Stimulated activated CD8-positive, alpha-beta memory T cell treated with anti-CD3 and anti-CD28 coated beads, Interleukin-4, amount 100 ng/mL, for 48 hours (primary cell): ENCODE measurements around the gene THUMPD2.
"Not testable (repeated sequence)": the region's sequence is repeated elsewhere in the genome, so short reads cannot be mapped to it uniquely, and the experiment has no call there.

Experiments used
- DNase-seq: peaks from one replicate; pipeline ENCODE4 v3.0.0-alpha.2; 2020

Gene THUMPD2, protein sequence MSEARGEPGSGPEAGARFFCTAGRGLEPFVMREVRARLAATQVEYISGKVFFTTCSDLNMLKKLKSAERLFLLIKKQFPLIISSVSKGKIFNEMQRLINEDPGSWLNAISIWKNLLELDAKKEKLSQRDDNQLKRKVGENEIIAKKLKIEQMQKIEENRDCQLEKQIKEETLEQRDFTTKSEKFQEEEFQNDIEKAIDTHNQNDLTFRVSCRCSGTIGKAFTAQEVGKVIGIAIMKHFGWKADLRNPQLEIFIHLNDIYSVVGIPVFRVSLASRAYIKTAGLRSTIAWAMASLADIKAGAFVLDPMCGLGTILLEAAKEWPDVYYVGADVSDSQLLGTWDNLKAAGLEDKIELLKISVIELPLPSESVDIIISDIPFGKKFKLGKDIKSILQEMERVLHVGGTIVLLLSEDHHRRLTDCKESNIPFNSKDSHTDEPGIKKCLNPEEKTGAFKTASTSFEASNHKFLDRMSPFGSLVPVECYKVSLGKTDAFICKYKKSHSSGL

DNA sequence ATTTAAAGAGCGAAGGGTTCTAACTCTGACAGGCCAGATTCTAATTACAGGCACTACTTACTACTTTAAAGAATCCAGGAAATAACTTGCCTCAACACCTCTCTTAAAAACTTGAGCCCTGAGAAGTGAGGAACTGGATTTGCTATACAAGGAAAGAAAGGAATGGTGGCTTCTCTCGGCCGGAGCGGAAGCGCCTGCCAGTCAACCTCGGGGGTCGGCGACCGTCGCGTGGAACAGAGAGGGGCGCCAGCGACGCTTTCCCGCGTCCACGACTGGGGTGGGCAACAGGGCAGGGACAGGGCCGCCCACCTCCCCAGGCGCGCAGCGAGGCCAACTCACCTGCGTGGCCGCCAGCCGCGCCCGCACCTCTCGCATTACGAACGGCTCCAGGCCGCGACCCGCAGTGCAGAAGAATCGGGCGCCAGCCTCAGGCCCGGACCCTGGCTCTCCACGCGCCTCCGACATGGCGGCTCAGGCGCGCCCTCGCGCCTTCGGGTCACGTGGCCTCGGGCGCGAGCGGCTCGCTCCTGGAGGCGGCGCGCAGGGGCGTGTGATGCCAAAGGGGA, at the start of gene THUMPD2:
Gene THUMPD2, minus strand, starts transcription at position 484 of the 566 bp plus-strand sequence. Its CDS starts 19 bp downstream, at position 465.
- DNase-seq = peak; percentile 75

DNA sequence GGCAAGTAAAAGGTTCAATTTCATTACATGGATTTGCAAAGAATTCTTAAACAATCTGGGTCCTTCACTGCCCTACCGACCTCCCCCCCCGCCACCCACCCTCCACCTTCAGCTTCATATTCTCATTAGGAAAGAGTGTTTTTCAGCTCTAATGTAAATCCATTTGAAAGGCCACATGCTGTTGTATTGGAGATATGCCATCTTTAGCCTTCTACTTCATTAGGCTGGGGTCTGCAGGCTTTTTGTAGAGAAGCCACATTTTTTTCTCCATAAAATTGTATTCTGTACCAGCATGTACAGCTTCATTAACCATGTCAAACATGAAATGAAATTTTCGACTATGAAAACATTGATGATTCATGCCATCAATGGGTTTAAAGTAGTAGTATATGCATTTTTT, 42.8 kb upstream of the THUMPD2 start:
- no peak for DNase-seq

DNA sequence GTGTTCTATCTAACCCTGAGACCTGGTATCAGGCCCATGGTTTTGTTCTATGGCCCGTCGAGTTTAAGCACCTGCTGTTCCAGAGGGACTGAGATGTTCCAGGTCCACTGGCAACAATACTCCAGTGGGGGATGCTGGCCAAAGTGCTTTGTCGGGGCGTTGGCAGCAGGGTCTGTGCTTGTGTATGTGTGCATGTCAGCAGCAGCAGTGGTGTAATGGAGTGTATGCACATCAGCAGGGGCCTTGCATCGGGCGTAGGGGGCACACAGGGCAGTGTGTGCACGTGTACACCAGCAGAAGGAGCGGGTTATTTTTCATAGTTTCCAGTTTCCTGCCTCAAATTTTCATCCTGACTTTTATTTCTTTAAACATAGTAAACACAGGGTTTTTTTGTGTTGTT, 37.8 kb upstream of the THUMPD2 start:
- no peak for DNase-seq

DNA sequence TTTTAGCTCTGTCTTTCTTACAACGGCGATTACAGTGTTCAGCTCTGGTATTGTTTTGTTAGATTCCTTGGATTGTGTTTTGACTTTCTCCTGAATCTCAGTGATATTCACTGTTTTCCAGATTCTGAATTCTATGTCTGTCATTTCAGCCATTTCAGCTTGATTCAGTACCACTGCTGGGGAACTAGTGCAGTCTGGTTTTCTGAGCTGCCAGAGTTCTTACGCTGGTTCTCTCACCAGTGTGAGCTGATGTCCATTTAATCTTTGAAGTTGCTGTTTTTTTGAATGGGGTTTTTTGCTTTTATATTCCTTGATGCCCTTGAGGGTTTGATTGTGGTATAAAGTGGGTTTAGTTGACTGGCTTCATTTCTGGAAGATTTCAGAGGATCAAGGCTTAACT, 37.4 kb upstream of the THUMPD2 start:
- DNase-seq = no peak

DNA sequence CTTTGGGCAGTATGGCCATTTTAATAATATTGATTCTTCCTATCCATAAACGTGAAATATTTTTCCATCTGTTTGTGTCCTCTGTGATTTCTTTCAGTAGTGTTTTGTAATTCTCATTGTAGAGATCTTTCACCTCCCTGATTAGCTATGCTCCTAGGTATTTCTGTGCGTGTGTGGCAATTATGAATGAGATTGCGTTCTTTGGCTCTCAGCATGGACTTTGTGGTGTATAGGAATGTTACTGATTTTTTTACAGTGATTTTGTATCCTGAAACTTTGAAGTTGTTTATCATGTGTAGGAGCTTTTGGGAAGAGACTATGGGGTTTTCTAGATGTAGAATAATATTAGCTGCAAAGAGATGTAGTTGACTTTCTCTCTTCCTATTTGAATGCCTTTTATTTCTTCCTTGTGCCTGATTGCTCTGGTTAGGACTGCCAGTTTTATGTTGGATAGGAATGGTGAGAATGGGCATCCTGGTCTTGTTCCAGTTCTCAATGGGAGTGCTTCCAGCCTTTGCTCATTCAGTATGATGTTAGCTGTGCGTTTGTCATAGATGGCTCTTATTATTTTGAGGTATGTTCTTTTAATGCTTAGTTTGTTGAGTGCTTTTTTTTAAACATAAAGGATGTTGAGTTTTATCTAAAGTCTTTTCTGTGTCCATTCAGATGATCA, 27.0 kb upstream of the THUMPD2 start:
- DNase-seq = no peak

DNA sequence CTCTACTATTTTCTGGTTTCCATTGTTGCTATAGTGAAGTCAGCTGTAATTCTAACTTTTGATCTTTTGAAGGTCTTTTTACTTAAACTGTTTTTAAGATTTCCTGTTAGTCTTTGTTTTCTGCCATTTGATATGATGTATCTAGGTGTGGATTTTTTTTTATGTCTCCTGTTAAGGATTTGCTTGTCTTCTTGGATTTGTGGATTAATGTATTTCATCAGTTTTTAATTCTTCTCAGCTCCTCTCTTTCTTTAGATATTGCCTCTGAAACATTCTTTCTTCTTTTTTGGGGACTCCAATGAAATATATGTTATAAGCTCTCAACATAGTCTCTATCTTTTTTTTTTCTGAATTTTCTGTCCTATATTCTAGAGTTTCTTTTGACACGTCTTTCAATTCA, 24.8 kb upstream of the THUMPD2 start:
- no peak for DNase-seq

DNA sequence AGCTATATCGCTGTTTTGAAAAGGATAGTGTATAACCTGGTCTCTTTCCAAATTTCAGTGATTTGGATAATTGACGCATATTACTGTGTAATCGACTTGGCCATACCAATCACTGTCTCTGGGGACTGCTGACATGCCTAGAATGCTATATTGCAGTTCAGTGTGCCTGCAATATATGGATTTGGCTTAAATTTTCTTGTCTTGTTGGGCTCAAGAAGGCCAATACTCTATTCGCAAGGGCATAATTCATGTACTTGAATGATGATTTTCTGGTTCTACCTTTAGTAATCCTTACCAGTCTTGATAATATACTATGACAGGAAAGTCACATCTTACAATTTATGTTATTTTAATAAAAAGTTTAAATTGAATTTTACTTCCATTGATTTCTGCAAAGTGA, 21.7 kb upstream of the THUMPD2 start:
- DNase-seq = no peak

DNA sequence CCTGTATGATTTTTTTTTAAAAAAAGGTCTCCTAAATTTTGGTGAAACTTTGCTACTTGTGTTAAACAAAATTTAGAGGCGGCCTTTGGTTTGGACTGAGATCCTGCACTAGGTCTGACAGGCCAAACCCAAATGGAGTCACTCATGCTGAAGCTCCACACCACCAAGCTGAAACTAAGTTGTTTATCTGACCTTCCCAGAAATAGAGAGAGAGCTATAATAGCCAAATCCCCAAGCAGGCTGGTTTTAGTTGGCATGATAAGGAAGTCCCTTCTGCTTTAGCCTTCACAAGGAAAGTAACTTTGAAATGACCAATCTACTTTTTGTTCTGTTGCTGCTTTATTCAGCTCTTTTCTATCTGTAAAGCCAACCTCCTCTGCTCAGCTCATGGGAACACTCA, 17.1 kb upstream of the THUMPD2 start:
- no peak for DNase-seq

DNA sequence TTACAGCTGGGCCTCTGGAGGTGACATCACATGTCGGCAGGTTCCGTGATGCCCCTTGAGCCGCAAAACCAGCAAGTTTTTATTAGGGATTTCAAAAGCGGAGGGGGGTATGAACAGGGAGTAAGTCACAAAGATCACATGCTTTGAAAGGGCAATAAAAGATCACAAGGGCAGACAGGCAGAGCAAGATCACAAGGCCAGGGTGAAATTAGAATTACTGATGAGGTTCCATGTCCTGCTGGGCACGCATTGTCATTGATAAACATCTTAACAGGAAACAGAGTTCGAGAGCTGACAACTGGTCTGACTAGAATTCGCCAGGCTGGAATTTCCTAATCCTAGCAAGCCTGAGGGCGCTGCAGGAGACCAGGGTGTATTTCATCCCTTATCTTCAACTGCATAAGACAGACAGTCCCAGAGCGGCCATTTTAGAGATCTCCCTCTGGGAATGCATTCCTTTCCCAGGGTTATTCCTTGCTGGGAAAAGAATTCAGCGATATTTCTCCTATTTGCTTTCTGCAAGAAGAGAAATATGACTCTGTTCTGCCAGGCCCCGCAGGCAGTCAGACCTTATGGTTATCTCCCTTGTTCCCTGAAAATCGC, 11.3 kb upstream of the THUMPD2 start:
- not testable (repeated sequence) for DNase-seq

DNA sequence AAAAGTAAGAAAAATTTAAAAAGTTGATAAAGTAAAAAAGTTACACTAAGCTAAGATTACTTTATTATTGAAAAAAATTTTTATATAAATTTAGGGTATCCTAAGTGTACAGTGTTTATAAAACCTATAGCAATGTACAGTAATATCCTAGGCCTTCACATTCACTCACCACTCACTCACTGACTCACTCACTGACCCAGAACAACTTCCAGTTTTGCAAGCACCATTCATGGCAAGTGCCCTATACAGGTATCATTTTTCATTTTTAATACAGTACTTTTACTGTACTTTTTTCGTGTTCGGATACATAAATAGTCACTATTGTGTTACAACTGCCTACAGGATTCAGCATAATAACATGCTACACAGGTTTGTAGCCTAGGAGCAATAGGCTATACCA, 8.9 kb upstream of the THUMPD2 start:
- no peak for DNase-seq

DNA sequence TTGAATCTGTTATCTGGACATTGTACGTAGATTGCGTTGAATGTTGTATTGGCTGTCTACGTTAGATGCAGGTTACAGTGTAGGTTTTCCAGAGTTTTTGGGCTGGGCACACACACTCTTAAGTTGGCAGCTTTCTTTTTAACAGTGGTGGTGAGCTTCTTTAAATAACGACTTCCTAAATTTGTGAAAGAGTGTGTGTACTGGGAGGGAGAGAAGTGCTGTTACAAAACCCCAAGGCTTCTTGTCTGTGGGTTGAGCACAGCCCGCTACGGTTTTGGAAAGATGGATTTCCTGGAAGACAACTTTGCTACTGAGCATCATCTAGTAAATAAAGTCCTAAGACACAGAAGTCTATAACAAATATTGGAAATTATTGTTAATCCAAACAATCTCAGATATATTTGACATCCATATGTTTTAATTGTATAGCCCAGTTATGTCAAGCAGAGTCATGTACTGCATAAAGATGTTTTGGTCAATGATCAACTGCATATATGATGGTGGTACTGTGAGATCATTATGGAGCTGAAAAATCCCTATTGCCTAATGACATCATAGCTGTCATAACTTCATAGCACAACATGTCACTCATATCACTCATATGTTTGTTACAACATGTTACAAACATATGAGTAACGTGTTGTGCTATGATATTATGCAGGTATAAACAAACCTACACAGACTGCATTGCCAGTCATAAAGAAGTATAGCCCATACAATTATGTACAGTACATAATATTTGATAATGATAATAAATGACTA, 7.9 kb upstream of the THUMPD2 start:
- no peak for DNase-seq

DNA sequence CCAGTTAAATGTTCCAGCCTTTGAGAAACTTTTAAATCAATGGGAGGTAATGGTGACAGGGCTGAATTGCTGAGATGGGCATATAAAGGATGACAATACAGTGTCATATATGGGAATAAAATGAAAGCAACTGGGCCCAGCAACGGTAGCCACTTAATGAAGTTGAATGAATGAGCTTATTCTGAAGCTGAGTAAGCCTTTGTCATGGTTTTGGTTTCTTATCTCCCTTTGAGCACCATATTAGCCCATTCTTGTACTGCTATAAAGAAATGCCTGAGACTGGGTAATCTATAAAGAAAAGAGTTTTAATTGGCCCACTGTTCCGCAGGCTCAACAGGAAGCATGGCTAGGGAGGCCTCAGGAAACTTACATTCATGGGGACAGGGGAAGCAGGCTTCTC, 3.5 kb upstream of the THUMPD2 start:
- no peak for DNase-seq

DNA sequence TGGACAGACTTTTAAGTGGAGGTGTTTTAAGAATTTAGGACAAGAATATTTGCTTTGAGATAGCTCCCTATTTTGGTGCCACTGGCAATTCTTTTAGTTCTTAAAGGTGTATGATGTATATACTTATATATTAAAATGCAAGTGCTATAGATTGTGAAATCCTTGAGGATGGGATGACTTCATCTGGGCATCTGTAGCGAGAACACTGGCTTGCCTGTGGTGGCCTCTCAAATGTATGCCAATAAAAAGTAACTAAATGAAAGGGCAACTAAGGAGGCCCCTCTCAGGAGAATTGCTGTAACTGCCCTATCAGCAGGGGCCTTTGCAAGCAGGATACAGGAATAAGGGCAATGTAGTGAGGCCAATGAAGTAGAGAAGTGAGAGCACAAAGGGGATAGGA, 2.6 kb upstream of the THUMPD2 start:
- no peak for DNase-seq

DNA sequence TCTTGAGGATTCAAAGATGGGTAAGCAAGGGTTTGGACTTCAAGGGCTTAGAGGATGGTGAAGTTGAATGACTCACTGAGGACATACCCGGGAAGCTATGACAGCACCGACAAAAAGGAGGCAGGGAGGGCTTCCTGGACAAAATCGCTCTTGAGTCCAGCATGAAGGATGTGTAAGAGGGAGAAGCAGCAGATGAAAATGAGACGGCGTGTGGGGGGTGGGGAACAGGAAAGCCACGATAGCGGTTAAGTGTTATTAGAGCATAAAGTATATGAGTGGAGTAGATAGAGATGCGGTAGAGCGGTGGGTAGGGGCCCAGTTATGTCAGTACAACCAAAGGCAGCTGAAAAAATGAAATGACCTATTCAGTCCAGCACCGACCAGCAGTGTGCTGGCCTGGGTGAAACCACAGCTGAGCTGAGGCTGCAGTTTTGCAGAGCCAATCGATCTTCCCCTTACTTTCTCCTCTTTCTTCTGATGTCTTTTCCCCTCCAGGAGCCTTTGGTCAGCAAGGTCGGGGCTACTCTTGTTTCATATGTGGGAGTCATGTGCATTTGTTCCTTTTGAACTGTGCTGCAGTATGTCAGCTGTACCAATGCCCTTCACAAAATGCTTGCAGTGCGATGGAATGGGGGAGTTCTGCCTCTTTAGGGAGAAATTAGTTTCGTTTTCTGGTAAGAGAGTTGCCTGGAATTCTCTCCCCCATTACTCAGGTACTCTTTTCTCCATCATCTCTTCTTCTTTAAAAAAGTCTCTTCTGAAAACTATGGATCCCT, 2.0 kb upstream of the THUMPD2 start:
- no peak for DNase-seq

DNA sequence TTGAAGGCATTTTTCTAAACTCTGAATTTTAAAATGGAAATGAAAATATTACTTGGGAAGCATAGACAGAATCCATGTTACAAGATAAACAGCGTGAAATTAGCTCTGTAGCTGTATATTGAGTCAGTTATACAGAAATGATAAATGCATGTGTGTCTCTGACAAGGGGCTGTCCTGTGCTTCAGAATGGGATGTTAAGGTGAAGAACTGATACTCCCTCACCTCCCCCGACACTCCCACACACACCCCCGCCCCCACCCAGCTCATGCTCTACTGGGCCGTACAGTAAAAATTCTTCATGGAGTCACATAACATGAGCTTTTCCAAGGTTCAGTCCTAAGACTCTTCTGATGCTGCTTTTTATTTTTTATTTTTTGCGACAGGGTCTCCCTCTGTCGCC, 869 bp upstream of the THUMPD2 start:
- no peak for DNase-seq

DNA sequence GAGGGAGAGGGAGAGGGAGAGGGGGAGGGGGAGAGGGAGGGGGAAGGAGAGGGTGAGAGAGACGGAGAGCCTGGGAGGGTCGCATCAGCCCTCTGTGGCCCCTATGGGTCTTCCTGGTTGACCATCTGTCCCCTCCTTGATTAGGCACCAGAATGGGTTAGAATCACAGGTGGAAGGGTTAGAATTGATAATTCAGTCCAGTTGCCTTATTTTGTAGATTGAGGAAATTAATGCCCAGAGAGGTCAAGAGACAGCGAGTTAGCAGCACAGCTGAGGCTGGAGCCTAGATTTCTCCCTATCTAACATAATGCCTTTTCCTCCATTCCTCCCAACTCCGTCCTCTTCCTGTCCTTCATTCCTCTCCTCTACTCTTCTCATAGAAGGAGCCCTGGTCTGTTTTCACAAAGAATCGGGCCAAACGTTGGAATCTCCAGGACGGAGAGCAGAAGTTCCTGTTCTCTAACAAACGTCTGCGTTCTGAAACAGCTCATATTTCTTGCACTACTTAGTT, 338 bp upstream of the THUMPD2 start:
- DNase-seq = no peak

DNA sequence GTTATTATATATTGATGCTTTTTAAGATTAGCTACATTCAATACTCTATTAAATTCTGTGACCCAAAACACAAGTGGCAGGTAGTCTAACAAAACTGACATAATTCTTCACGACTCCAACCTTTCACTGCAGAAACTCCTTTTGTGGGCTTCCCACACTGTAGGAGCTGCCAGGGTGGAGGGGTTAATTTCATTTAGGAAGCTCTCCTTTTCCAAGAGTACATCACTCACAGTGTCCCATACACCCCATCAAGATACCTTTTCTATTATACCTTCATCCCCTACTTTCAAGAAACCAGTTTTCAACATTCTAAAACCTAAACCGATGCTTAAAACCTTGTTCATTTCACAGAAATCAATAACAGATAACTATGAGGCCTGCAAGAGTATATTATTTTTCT, 825 bp downstream of the THUMPD2 start:
- DNase-seq = no peak

DNA sequence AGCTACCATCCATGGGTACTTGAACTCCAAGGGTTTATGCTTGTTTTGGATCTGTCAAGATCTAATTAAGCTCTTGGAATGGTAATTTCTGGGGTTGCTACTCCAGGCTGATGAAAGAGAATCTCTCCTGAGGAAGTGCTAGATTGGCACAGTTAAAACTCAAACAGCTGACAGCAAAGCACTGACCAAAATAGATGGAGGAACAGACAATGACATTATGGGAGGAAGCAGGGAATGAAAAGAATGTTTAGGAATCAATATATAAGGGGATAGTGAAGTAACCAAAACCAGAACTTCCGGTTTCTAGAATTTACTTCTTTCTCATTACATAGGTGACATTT, 6.3 kb downstream of the THUMPD2 start:
- DNase-seq = no peak

DNA sequence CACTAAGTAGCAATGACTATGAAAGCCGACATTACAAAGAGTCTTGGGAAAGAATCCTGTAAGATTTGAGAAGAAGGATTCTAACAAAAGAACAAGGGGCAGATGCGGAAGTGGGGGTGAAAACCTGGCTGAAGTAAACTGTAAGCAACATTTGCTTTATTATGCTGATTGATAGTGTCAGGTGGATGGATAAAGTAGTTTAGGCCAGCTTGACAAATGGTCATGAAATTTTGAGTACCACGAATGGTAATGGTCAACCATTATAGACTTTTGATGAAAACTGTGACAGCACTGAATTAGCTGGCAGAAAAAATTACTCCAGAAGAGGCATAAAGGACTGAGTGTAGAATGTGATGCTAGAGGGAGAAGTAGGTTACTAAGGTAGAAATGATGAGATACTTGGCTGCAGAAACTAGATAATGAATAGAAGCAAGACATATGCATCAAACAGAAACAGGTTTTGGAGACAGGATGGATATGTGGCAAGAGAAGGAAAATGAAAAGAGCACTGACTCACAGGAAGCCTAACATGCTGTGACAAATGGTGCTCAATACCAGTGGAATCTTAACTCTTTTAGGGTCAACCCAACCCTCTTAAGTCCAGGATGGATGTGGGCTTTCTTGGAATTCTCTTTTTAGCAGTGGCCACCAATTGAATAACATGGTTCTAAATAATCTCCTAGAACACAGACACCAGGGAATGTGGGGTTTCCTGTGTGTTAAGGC, 6.8 kb downstream of the THUMPD2 start:
- DNase-seq = no peak

DNA sequence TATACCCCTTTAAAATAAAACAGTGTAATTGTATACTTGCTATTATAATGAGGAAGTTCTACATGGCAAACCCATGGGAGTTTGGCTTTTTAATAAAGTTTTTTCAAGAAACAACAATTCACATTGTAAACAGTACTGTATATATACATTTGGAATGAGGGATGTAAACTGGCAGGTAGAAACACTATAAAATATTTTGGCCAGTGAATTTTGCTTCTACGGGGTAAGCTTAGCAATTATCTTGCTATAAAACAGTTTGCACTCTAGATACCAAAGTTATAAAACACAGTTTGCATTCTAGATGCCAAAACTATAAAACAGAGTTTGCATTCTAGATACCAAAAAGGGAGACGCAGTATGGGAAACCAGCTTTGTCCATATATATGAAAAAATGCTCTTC, 16.6 kb downstream of the THUMPD2 start:
- DNase-seq = no peak

DNA sequence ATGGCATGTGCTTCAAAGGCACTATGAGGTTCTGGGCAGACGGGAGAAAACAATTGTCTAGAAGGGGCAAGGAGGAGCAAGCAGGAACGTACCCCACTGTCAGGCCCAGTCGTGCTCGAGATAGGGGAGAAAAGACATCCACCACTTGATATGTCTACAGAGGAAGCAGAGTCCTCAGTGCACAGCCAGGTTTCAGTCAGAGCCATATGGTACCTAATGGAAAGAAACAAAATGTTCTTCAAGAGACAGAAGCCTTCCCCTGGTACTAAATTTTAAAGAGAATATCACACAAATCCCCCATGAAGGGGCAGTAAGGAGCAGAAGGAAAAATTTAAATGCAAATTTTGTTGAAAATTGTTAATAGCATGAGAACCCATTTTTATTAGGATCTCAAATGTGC, 21.9 kb downstream of the THUMPD2 start:
- DNase-seq = no peak
